IMR-90 (cell line): ENCODE data around the gene ADCK1. TPM values are rescaled to one million over a fixed set of nuclear protein-coding genes. Genes with fewer than 3 reads are reported as not detected.

Source experiments
- ATAC-seq: fragments of 200-7000 bp; cut with Tn5 transposase; 2 replicates; pipeline ENCODE4 v1.9.1; 2020; ENCODE audit warnings: low read depth, mild to moderate bottlenecking, moderate library complexity
- BruUV-seq: library from RNA; stranded (reverse); fragments of 400-500 nt; replicated peaks from 2 replicates; lab custom pipeline; 2021; lab: Mats Ljungman, UMichigan
- CTCF ChIA-PET: fragments of 300-600 bp; formaldehyde crosslinking; extraction: SDS; loops from one replicate; lab custom pipeline; 2021; ENCODE audit warnings: antibody characterized with exemption; lab: Yijun Ruan, JAX
- POLR2A ChIA-PET: fragments of 300-600 bp; sonication (Branson Sonifier 250); formaldehyde crosslinking; loops from one replicate; lab custom pipeline; 2022; ENCODE audit warnings: antibody characterized with exemption; ENCODE audit not compliant: unreplicated experiment; lab: Charles Lee
- DNase-seq: peaks from one replicate; pipeline ENCODE4 v3.0.0; 2013
- H2AFZ ChIP-seq: replicated peaks from 2 replicates; pipeline ENCODE3; 2013; ENCODE audit warnings: low read length, mild to moderate bottlenecking; ENCODE audit not compliant: poor library complexity
- H2AK5ac ChIP-seq: 2 replicates; pipeline ENCODE4 v1.6.1; 2013; ENCODE audit warnings: low read depth, low read length, inconsistent platforms
- H2AK9ac ChIP-seq: replicated peaks from 2 replicates; pipeline ENCODE3; 2013; ENCODE audit warnings: mild to moderate bottlenecking, low read depth, low read length, moderate library complexity; ENCODE audit not compliant: poor library complexity
- H2BK120ac ChIP-seq: 2 replicates; pipeline ENCODE4 v1.6.1; 2013; ENCODE audit warnings: low read depth, low read length, inconsistent platforms
- H2BK15ac ChIP-seq: 3 replicates; pipeline ENCODE4 v1.6.1; 2013; ENCODE audit warnings: low read depth, low read length, inconsistent platforms
- H2BK20ac ChIP-seq: 2 replicates; pipeline ENCODE4 v1.6.1; 2013; ENCODE audit warnings: low read depth, mild to moderate bottlenecking, inconsistent platforms, low read length, moderate library complexity
- H2BK5ac ChIP-seq: 2 replicates; pipeline ENCODE4 v1.6.1; 2013; ENCODE audit warnings: mild to moderate bottlenecking, low read depth, low read length, inconsistent platforms; ENCODE audit not compliant: poor library complexity, severe bottlenecking
- H3K14ac ChIP-seq: replicated peaks from 2 replicates; pipeline ENCODE4 v1.6.1; 2013; ENCODE audit warnings: low read depth, low read length, inconsistent platforms
- H3K18ac ChIP-seq: 2 replicates; pipeline ENCODE4 v1.6.1; 2013; ENCODE audit warnings: low read depth, low read length, control low read depth
- H3K23ac ChIP-seq: 2 replicates; pipeline ENCODE4 v1.6.1; 2013; ENCODE audit warnings: low read depth, low read length, inconsistent platforms
- H3K27ac ChIP-seq: 2 replicates; pipeline ENCODE4 v1.5.1; 2013; ENCODE audit warnings: mild to moderate bottlenecking, control low read depth, low read length; ENCODE audit not compliant: insufficient read depth
- H3K27me3 ChIP-seq: 2 replicates; pipeline ENCODE4 v1.6.1; 2013; ENCODE audit warnings: low read length; ENCODE audit not compliant: control insufficient read depth, insufficient read depth
- H3K36me3 ChIP-seq: 2 replicates; pipeline ENCODE4 v1.6.1; 2013; ENCODE audit warnings: low read length, mixed read lengths; ENCODE audit not compliant: control insufficient read depth, insufficient read depth
- H3K4ac ChIP-seq: 2 replicates; pipeline ENCODE4 v1.6.1; 2013; ENCODE audit warnings: low read depth, low read length, inconsistent platforms
- H3K4me1 ChIP-seq: 2 replicates; pipeline ENCODE4 v1.6.1; 2013; ENCODE audit warnings: low read length, mixed read lengths; ENCODE audit not compliant: control insufficient read depth, insufficient read depth
- H3K4me2 ChIP-seq: 2 replicates; pipeline ENCODE4 v1.6.1; 2013; ENCODE audit warnings: low read depth, mild to moderate bottlenecking, control low read depth, low read length, moderate library complexity
- H3K4me3 ChIP-seq: 2 replicates; pipeline ENCODE4 v1.5.1; 2013; ENCODE audit warnings: low read depth, mild to moderate bottlenecking, control low read depth, low read length, moderate library complexity; ENCODE audit not compliant: insufficient read depth
- H3K56ac ChIP-seq: 2 replicates; pipeline ENCODE4 v1.6.1; 2013; ENCODE audit warnings: low read length, inconsistent platforms; ENCODE audit not compliant: insufficient read depth; ENCODE audit errors: extremely low read depth
- H3K79me1 ChIP-seq, 2 experiments: 2 replicates each; pipeline ENCODE4 v1.6.1; 2013; ENCODE audit warnings: low read length in 2 of 2, inconsistent platforms in 1 of 2, low read depth in 1 of 2
- H3K9ac ChIP-seq: 2 replicates; pipeline ENCODE4 v1.6.1; 2013; ENCODE audit warnings: low read depth, low read length, control low read depth
- H3K9me1 ChIP-seq: 2 replicates; pipeline ENCODE4 v1.6.1; 2013; ENCODE audit warnings: low read length, inconsistent platforms; ENCODE audit not compliant: insufficient read depth
- H3K9me3 ChIP-seq: 2 replicates; pipeline ENCODE4 v1.6.1; 2013; ENCODE audit warnings: low read length; ENCODE audit not compliant: control insufficient read depth, insufficient read depth
- H4K20me1 ChIP-seq: 2 replicates; pipeline ENCODE4 v1.6.1; 2013; ENCODE audit warnings: low read length, inconsistent platforms; ENCODE audit not compliant: insufficient read depth
- H4K5ac ChIP-seq: 2 replicates; pipeline ENCODE4 v1.6.1; 2013; ENCODE audit warnings: mild to moderate bottlenecking, low read depth, low read length, control low read depth
- H4K8ac ChIP-seq, 2 experiments: 2 replicates each; pipeline ENCODE4 v1.6.1; 2013; ENCODE audit warnings: low read depth in 2 of 2, low read length in 2 of 2, control low read depth in 1 of 2, inconsistent platforms in 1 of 2
- H4K91ac ChIP-seq: 2 replicates; pipeline ENCODE4 v1.6.1; 2013; ENCODE audit warnings: low read depth, low read length, inconsistent platforms; ENCODE audit not compliant: insufficient read depth
- BHLHE40 ChIP-seq: fragments of 150-350 bp; IDR thresholded peaks from 2 replicates; pipeline ENCODE4 v1.6.1; 2016; ENCODE audit warnings: mild to moderate bottlenecking, low read depth, low read length
- CEBPB ChIP-seq: IDR thresholded peaks from 2 replicates; pipeline ENCODE4 v1.6.1; 2012; ENCODE audit warnings: low read depth, low read length, improper control_type of control experiment
- CHD1 ChIP-seq: IDR thresholded peaks from 2 replicates; pipeline ENCODE4 v1.6.1; 2012; ENCODE audit warnings: low read depth, low read length, improper control_type of control experiment
- ELK1 ChIP-seq: fragments of 150-350 bp; IDR thresholded peaks from 2 replicates; pipeline ENCODE4 v1.6.1; 2016; ENCODE audit warnings: low read depth, mild to moderate bottlenecking, low read length, moderate library complexity, borderline replicate concordance
- FOS ChIP-seq: fragments of 150-350 bp; IDR thresholded peaks from 2 replicates; pipeline ENCODE4 v1.6.1; 2016; ENCODE audit warnings: low read depth, low read length
- MAFK ChIP-seq: IDR thresholded peaks from 2 replicates; pipeline ENCODE4 v1.6.1; 2012; ENCODE audit warnings: low read depth, low read length, improper control_type of control experiment
- MAZ ChIP-seq: IDR thresholded peaks from 2 replicates; pipeline ENCODE4 v1.6.1; 2012; ENCODE audit warnings: low read depth, mild to moderate bottlenecking, low read length, improper control_type of control experiment, moderate library complexity, borderline replicate concordance
- MXI1 ChIP-seq: IDR thresholded peaks from 2 replicates; pipeline ENCODE4 v1.6.1; 2012; ENCODE audit warnings: low read depth, mild to moderate bottlenecking, low read length, moderate library complexity, borderline replicate concordance
- NFE2L2 ChIP-seq: fragments of 150-350 bp; IDR thresholded peaks from 2 replicates; pipeline ENCODE4 v1.6.1; 2016; ENCODE audit warnings: low read depth, mild to moderate bottlenecking, low read length
- POLR2A ChIP-seq: IDR thresholded peaks from 2 replicates; pipeline ENCODE4 v1.6.1; 2012; ENCODE audit warnings: mild to moderate bottlenecking, low read depth, low read length
- RAD21 ChIP-seq: IDR thresholded peaks from 2 replicates; pipeline ENCODE4 v1.6.1; 2012; ENCODE audit warnings: low read length, improper control_type of control experiment
- RCOR1 ChIP-seq: IDR thresholded peaks from 2 replicates; pipeline ENCODE4 v1.6.1; 2012; ENCODE audit warnings: mild to moderate bottlenecking, low read length, improper control_type of control experiment; ENCODE audit not compliant: insufficient replicate concordance
- RFX5 ChIP-seq: IDR thresholded peaks from 2 replicates; pipeline ENCODE4 v1.8.0; 2012; ENCODE audit warnings: low read depth, mild to moderate bottlenecking, low read length, moderate library complexity
- SMC3 ChIP-seq: fragments of 150-350 bp; IDR thresholded peaks from 2 replicates; pipeline ENCODE4 v1.6.1; 2016; ENCODE audit warnings: low read depth, mild to moderate bottlenecking, antibody characterized with exemption, low read length, moderate library complexity
- WGBS, 2 experiments: methylation state at CpG; one replicate each; pipeline versions ENCODE4 v1.1.5 to v1.1.7; 2013; ENCODE audit warnings: missing lambda C conversion rate in 2 of 2; ENCODE audit not compliant: insufficient read length in 1 of 2; ENCODE audit errors: extremely low coverage in 2 of 2; 5-methylcytosine and 5-hydroxymethylcytosine counted together
- dilution Hi-C: fragments of 300-500 bp; cut with HindIII; formaldehyde crosslinking; loops from one replicate; pipeline ENCODE4 v1.14.3; 2018; ENCODE audit warnings: low sequenced_read_pairs; ENCODE audit not compliant: unreplicated experiment
- in situ Hi-C: fragments of 300-500 bp; cut with MboI; formaldehyde crosslinking; loops from 3 replicates; pipeline ENCODE4 v1.14.3; 2019; ENCODE audit warnings: low sequenced_read_pairs, inconsistent platforms, mixed read lengths
- intact Hi-C: fragments of 100-400 bp; cut with micrococcal nuclease; formaldehyde crosslinking; loops from 2 replicates; pipeline ENCODE4 v1.10.0; 2022
- polyA plus RNA-seq, 3 experiments: library from polyadenylated mRNA; depleted of rRNA; stranded (reverse); fragments of >200 nt; gene quantifications; 2 replicates each; pipeline ENCODE4 v1.2.3, GENCODE V29; 2012; ENCODE audit warnings: low replicate concordance in 1 of 3
- total RNA-seq: library from RNA; depleted of rRNA; stranded (reverse); fragments of >200 nt; gene quantifications from 2 replicates; pipeline ENCODE4 v1.2.3, GENCODE V29; 2012
- TF ChIP-seq, protein P1 (sequence below): conservative IDR thresholded peaks from 2 replicates; pipeline ENCODE4 v1.5.1; 2012; ENCODE audit warnings: mild to moderate bottlenecking, low read depth, low read length, improper control_type of control experiment
- TF ChIP-seq, protein P2 (sequence below): fragments of 150-350 bp; IDR thresholded peaks from 2 replicates; pipeline ENCODE4 v1.6.1; 2017; ENCODE audit warnings: mild to moderate bottlenecking, antibody characterized with exemption, low read length, low read depth

ADCK1 gene
- total and polyA plus RNA-seq, 2 of the 4 experiments (the other 2 are of a cell fraction) = 1.6 to 4.6 TPM

- Histone ChIP-seq H3K4me3 (no peak overlapping the region), H3K4me2 (no peak overlapping the region; the same call in 1 of the 2 replicates), H4K5ac (no peak overlapping the region), H2AK5ac (no peak overlapping the region), H2BK20ac (no peak overlapping the region), H3K4ac (no peak overlapping the region), H2BK120ac (no peak overlapping the region), H3K27ac (no peak overlapping the region), H3K23ac (no peak overlapping the region), H3K56ac (no peak overlapping the region), H3K4me1 (no peaks in the 10 kb centered on the region), H4K8ac (no peak overlapping the region), H2AK9ac (no peak overlapping the region), H3K9ac (no peak overlapping the region), H3K36me3 (no peaks in the 10 kb centered on the region), H3K9me1 (no peaks in the 10 kb centered on the region; the same call in 1 of the 2 replicates), H3K18ac (no peak overlapping the region), H3K79me1 (no peaks in the 10 kb centered on the region), H2AFZ (no peak overlapping the region), H2BK15ac (no peak overlapping the region), H3K27me3 (no peaks in the 10 kb centered on the region), H3K9me3 (no peaks in the 10 kb centered on the region), H3K14ac (no peak overlapping the region), H4K91ac (no peak overlapping the region), H2BK5ac (no peak overlapping the region), H4K20me1 (no peaks in the 10 kb centered on the region)
- ATAC-seq (peak; percentile 44), DNase-seq (no peak)
- dilution Hi-C loops (no loop called here), intact Hi-C loops (no loop called here), in situ Hi-C loops (no loop called here)
- WGBS, 2 experiments = no CpG with 5 or more reads among the region's 2 CpGs
- BruUV-seq = no TSS peak
- TF ChIP-seq CHD1 = no peak
- no peak for TF ChIP-seq RFX5
- no peak for TF ChIP-seq FOS
- TF ChIP-seq POLR2A = no peak
- no peak for TF ChIP-seq NFE2L2
- no peak for TF ChIP-seq RCOR1
- TF ChIP-seq, protein P1, sequence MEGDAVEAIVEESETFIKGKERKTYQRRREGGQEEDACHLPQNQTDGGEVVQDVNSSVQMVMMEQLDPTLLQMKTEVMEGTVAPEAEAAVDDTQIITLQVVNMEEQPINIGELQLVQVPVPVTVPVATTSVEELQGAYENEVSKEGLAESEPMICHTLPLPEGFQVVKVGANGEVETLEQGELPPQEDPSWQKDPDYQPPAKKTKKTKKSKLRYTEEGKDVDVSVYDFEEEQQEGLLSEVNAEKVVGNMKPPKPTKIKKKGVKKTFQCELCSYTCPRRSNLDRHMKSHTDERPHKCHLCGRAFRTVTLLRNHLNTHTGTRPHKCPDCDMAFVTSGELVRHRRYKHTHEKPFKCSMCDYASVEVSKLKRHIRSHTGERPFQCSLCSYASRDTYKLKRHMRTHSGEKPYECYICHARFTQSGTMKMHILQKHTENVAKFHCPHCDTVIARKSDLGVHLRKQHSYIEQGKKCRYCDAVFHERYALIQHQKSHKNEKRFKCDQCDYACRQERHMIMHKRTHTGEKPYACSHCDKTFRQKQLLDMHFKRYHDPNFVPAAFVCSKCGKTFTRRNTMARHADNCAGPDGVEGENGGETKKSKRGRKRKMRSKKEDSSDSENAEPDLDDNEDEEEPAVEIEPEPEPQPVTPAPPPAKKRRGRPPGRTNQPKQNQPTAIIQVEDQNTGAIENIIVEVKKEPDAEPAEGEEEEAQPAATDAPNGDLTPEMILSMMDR = no peak
- no peak for TF ChIP-seq MXI1
- TF ChIP-seq, protein P2, sequence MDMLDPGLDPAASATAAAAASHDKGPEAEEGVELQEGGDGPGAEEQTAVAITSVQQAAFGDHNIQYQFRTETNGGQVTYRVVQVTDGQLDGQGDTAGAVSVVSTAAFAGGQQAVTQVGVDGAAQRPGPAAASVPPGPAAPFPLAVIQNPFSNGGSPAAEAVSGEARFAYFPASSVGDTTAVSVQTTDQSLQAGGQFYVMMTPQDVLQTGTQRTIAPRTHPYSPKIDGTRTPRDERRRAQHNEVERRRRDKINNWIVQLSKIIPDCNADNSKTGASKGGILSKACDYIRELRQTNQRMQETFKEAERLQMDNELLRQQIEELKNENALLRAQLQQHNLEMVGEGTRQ = no peak
- no peak for TF ChIP-seq MAFK
- TF ChIP-seq ELK1 = no peak
- TF ChIP-seq SMC3 = no peak
- TF ChIP-seq RAD21 = no peak
- TF ChIP-seq BHLHE40 = no peak
- TF ChIP-seq MAZ = no peak
- no peak for TF ChIP-seq CEBPB
- ChIA-PET CTCF (no interaction called here), POLR2A (no interaction called here)
Observed at GRCh38 chr14:77897374-77897773, 97.5 kb downstream of the ADCK1 start.
